Endothelial cell of umbilical vein (primary cell): Measurements from ENCODE around the gene PTH1R. TPM values are rescaled to one million over a fixed set of nuclear protein-coding genes. Genes with fewer than 3 reads are reported as not detected.

Source experiments
- BruUV-seq: library from RNA; stranded (reverse); fragments of 400-500 nt; replicated peaks from 2 replicates; lab custom pipeline; 2021; lab: Mats Ljungman, UMichigan
- CTCF ChIA-PET: fragments of 300-600, 350-600 bp; sonication (Branson Sonifier 250); formaldehyde crosslinking; loops from one replicate; lab custom pipeline; 2021; ENCODE audit warnings: antibody characterized with exemption, inconsistent platforms; lab: Charles Lee
- POLR2A ChIA-PET: fragments of 300-600, 350-600 bp; sonication (Branson Sonifier 250); formaldehyde crosslinking; loops from one replicate; lab custom pipeline; 2021; ENCODE audit warnings: antibody characterized with exemption, inconsistent platforms; lab: Charles Lee
- DNase-seq: peaks from one replicate; pipeline ENCODE4 v3.0.0-alpha.2; 2011; ENCODE audit warnings: low read depth, low spot score
- FAIRE-seq: peaks from 2 replicates; lab custom pipeline; 2011; peaks lifted over from hg19 to GRCh38; lab: Jason Lieb, UNC
- H2AFZ ChIP-seq: 2 replicates; pipeline ENCODE4 v1.6.0; 2012; ENCODE audit warnings: low read depth, low read length, control low read depth, inconsistent platforms
- H3K27ac ChIP-seq: 2 replicates; pipeline ENCODE4 v1.5.1; 2011; ENCODE audit warnings: low read depth, mild to moderate bottlenecking, control low read depth, low read length, moderate library complexity; ENCODE audit not compliant: insufficient read depth
- H3K27me3 ChIP-seq, 2 experiments: 2 replicates each; pipeline versions ENCODE4 v1.6.0 to v1.6.1; 2011; ENCODE audit warnings: low read length in 2 of 2, mixed read lengths in 1 of 2; ENCODE audit not compliant: control insufficient read depth in 2 of 2, insufficient read depth in 2 of 2
- H3K36me3 ChIP-seq, 2 experiments: 2 replicates in 1 of 2; 3 replicates in 1 of 2; pipeline ENCODE4 v1.5.1; 2011; ENCODE audit warnings: low read length in 2 of 2, mild to moderate bottlenecking in 1 of 2, moderate library complexity in 1 of 2; ENCODE audit not compliant: control insufficient read depth in 2 of 2, insufficient read depth in 2 of 2; ENCODE audit errors: extremely low read depth in 1 of 2
- H3K4me1 ChIP-seq: 3 replicates; pipeline ENCODE4 v1.5.1; 2011; ENCODE audit warnings: mild to moderate bottlenecking, low read length; ENCODE audit not compliant: control insufficient read depth, insufficient read depth; ENCODE audit errors: extremely low read depth
- H3K4me2 ChIP-seq: 2 replicates; pipeline ENCODE4 v1.6.1; 2011; ENCODE audit warnings: low read length, control low read depth, mixed read lengths; ENCODE audit not compliant: insufficient read depth
- H3K4me3 ChIP-seq, 3 experiments: fragments of 200-600 bp in 1 of 3; sonication (generic), shearing (Covaris generic) in 1 of 3; replicated peaks in 1 of 3; 2 replicates each; pipeline ENCODE4 v1.5.1; 2011 to 2016; ENCODE audit warnings: control low read depth in 3 of 3, low read length in 3 of 3, mild to moderate bottlenecking in 2 of 3, inconsistent platforms in 1 of 3, low read depth in 1 of 3, moderate library complexity in 1 of 3; ENCODE audit not compliant: insufficient read depth in 1 of 3
- H3K79me2 ChIP-seq: 2 replicates; pipeline ENCODE4 v1.6.0; 2012; ENCODE audit warnings: low read length, inconsistent platforms; ENCODE audit not compliant: control insufficient read depth, insufficient read depth
- H3K9ac ChIP-seq: replicated peaks from 2 replicates; pipeline ENCODE3; 2011; ENCODE audit warnings: low read length, control low read depth; ENCODE audit not compliant: insufficient read depth; ENCODE audit errors: extremely low read depth
- H3K9me1 ChIP-seq: replicated peaks from 3 replicates; pipeline ENCODE4 v1.6.0; 2011; ENCODE audit warnings: mild to moderate bottlenecking, low read length; ENCODE audit not compliant: control insufficient read depth, insufficient read depth; ENCODE audit errors: extremely low read depth
- H3K9me3 ChIP-seq: replicated peaks from 2 replicates; pipeline ENCODE4 v1.5.1; 2012; ENCODE audit warnings: low read length, inconsistent platforms; ENCODE audit not compliant: control insufficient read depth, insufficient read depth
- H4K20me1 ChIP-seq: replicated peaks from 2 replicates; pipeline ENCODE3; 2011; ENCODE audit warnings: mild to moderate bottlenecking, low read length; ENCODE audit not compliant: control insufficient read depth, insufficient read depth; ENCODE audit errors: extremely low read depth
- EZH2 ChIP-seq: IDR thresholded peaks from 2 replicates; pipeline ENCODE4 v1.6.1; 2012; ENCODE audit warnings: borderline replicate concordance, low read depth, mild to moderate bottlenecking, moderate library complexity, low read length, inconsistent platforms; ENCODE audit not compliant: severe bottlenecking
- FOS ChIP-seq: IDR thresholded peaks from 2 replicates; pipeline ENCODE4 v1.6.1; 2011; ENCODE audit warnings: mild to moderate bottlenecking, low read length, moderate library complexity, borderline replicate concordance; ENCODE audit not compliant: insufficient read depth
- GATA2 ChIP-seq: IDR thresholded peaks from 2 replicates; pipeline ENCODE4 v1.7.0; 2011; ENCODE audit warnings: low read depth, mild to moderate bottlenecking, moderate library complexity, mixed read lengths, low read length; ENCODE audit not compliant: insufficient read length, insufficient read depth
- JUN ChIP-seq: IDR thresholded peaks from 2 replicates; pipeline ENCODE4 v1.6.1; 2011; ENCODE audit warnings: borderline replicate concordance, low read depth; ENCODE audit not compliant: insufficient read length, insufficient read depth
- POLR2A ChIP-seq: IDR thresholded peaks from 2 replicates; pipeline ENCODE4 v1.6.1; 2012; ENCODE audit warnings: low read depth, mild to moderate bottlenecking, control low read depth, low read length
- POLR2AphosphoS5 ChIP-seq: IDR thresholded peaks from 2 replicates; pipeline ENCODE4 v1.6.1; 2012; ENCODE audit warnings: low read depth, mild to moderate bottlenecking, control low read depth, low read length, moderate library complexity; ENCODE audit not compliant: insufficient read depth
- dilution Hi-C: fragments of 300-500 bp; cut with MboI; formaldehyde crosslinking; loops from one replicate; pipeline ENCODE4 v1.15.0; 2019; ENCODE audit warnings: low sequenced_read_pairs; ENCODE audit not compliant: extremely low pct_ligation_motif_present
- intact Hi-C: fragments of 100-400 bp; cut with micrococcal nuclease; formaldehyde crosslinking; loops from one replicate; pipeline ENCODE4 v1.10.0; 2022
- polyA plus RNA-seq, 4 experiments: library from polyadenylated mRNA; depleted of rRNA in 3 of 4; stranded (reverse) in 3 of 4; unstranded in 1 of 4; fragments of >200 nt; gene quantifications; 2 replicates each; pipeline versions ENCODE4 v1.2.1 to v1.2.3, GENCODE V29; 2011 to 2012; ENCODE audit warnings: missing spikeins in 1 of 4
- total RNA-seq: library from RNA; stranded (reverse); gene quantifications from 2 replicates; pipeline ENCODE4 v1.2.3, GENCODE V29; 2021
- TF ChIP-seq, protein P1 (sequence below): IDR thresholded peaks from 2 replicates; pipeline ENCODE4 v1.6.1; 2011; ENCODE audit not compliant: insufficient read depth, insufficient read length
- TF ChIP-seq, protein P2 (sequence below), 2 donors: IDR thresholded peaks; 1 replicate in 1 of 2; 2 replicates in 1 of 2; pipeline ENCODE4 v1.5.1; 2011; ENCODE audit warnings: low read length in 2 of 2, mild to moderate bottlenecking in 2 of 2, moderate library complexity in 2 of 2, control low read depth in 1 of 2, inconsistent platforms in 1 of 2, low read depth in 1 of 2; ENCODE audit not compliant: insufficient read depth in 1 of 2; ENCODE audit errors: extremely low read depth in 1 of 2

Gene PTH1R
- total and polyA plus RNA-seq, 2 donors (not counting 3 experiments of a cell fraction or from before 2014, with no cell fraction given) = 0.08 to 0.46 TPM

DNA sequence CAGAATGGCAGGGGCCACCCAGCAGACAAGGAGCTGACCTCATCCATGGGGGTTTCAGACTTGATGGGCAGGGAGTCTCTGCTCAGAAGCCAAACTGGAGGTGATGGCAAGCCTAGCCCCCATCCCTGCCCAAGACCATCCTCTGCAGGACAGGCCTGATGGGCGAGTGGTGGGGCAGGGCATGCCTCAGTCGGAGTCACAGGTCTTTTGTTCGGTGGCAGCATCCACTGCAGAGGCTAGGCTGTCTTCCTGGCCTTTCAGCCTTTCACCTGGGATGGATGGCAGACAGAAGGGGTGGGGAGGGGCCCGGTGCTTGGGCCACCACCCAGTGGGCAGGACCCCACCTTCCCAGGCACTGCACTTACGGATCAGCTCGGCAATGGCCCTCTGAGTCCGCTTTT is 44.4 kb downstream of the PTH1R start:
- H3K27ac ChIP-seq = no peak overlapping the region
- no peaks in the 10 kb centered on the region for H3K9me3 ChIP-seq
- dilution Hi-C loops = no loop called here
- H3K79me2 ChIP-seq = peaks cover 11% of the 10 kb centered on the region
- CTCF ChIA-PET = no interaction called here
- no peak for FAIRE-seq
- peaks cover 10% of the 10 kb centered on the region for H3K4me1 ChIP-seq
- no peaks in the 10 kb centered on the region for H4K20me1 ChIP-seq
- TF ChIP-seq FOS = no peak
- POLR2A ChIA-PET = no interaction called here
- intact Hi-C loops = loop anchor here (2.0 to 10.0 kb wide), 2 partner anchors 241 to 403 kb away; no protein-coding TSS in a partner anchor
- no peak overlapping the region for H2AFZ ChIP-seq
- H3K9ac ChIP-seq = no peak overlapping the region
- H3K27me3 ChIP-seq = no peaks in the 10 kb centered on the region
- DNase-seq = no peak
- H3K9me1 ChIP-seq = no peaks in the 10 kb centered on the region
- peaks cover 8 to 43% of the 10 kb centered on the region in 2 experiments for H3K36me3 ChIP-seq
- BruUV-seq = no TSS peak
- no peak overlapping the region for H3K4me3 ChIP-seq
- H3K4me2 ChIP-seq = no peak overlapping the region

DNA sequence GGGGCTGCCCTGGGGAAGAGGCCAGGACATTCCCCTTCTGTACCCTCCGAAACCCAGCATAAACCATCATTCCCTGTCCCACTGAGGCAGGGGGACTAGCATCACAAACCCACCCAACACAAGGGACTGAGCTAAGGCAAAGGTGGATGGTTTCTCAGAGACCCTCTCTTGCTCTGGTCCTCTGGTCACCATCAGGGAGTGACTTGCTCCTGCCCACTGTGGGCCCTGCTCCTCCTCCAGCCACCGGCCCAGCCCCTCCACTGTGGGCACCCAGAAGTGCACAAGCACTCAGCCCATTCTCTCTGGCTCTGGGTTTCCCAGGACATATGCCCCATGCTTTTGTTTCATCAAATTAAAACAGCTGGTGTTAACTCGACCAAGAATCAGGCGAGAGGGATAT is 44.9 kb downstream of the PTH1R start:
- Histone ChIP-seq H3K4me2 (no peak overlapping the region), H3K4me3 (no peak overlapping the region), H3K27ac (no peak overlapping the region), H3K9me1 (no peaks in the 10 kb centered on the region), H4K20me1 (no peaks in the 10 kb centered on the region), H3K79me2 (peaks cover 16% of the 10 kb centered on the region), H3K9me3 (no peaks in the 10 kb centered on the region), H3K9ac (no peak overlapping the region), H3K36me3 (peaks cover 8 to 43% of the 10 kb centered on the region in 2 experiments), H3K4me1 (peaks cover 15% of the 10 kb centered on the region), H2AFZ (no peak overlapping the region), H3K27me3 (no peaks in the 10 kb centered on the region)
- FAIRE-seq (no peak), DNase-seq (no peak)
- ChIA-PET POLR2A (no interaction called here), CTCF (interaction anchor here (1.2 to 2.9 kb wide), 9 partner anchors 25 to 401 kb away, joined by 3 to 50 read pairs (median 17); partner anchors contain the start of gene CCDC12)
- BruUV-seq = no TSS peak
- intact Hi-C loops = loop anchor here (2.0 to 10.0 kb wide), 2 partner anchors 240 to 402 kb away; no protein-coding TSS in a partner anchor
- TF ChIP-seq EZH2 = no peak
- TF ChIP-seq, protein P1, sequence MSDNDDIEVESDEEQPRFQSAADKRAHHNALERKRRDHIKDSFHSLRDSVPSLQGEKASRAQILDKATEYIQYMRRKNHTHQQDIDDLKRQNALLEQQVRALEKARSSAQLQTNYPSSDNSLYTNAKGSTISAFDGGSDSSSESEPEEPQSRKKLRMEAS = no peak
- no peak for TF ChIP-seq JUN
- TF ChIP-seq FOS = no peak
- TF ChIP-seq POLR2AphosphoS5 = no peak
- TF ChIP-seq, protein P2, sequence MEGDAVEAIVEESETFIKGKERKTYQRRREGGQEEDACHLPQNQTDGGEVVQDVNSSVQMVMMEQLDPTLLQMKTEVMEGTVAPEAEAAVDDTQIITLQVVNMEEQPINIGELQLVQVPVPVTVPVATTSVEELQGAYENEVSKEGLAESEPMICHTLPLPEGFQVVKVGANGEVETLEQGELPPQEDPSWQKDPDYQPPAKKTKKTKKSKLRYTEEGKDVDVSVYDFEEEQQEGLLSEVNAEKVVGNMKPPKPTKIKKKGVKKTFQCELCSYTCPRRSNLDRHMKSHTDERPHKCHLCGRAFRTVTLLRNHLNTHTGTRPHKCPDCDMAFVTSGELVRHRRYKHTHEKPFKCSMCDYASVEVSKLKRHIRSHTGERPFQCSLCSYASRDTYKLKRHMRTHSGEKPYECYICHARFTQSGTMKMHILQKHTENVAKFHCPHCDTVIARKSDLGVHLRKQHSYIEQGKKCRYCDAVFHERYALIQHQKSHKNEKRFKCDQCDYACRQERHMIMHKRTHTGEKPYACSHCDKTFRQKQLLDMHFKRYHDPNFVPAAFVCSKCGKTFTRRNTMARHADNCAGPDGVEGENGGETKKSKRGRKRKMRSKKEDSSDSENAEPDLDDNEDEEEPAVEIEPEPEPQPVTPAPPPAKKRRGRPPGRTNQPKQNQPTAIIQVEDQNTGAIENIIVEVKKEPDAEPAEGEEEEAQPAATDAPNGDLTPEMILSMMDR (IDR thresholded peaks at IDR 0.05; ENCODE audit: extremely low read depth in 1 of 2, insufficient read depth in 1 of 2, low read depth in 1 of 2, low read length in 2 of 2) = no peak
- no peak for TF ChIP-seq GATA2
- TF ChIP-seq POLR2A = no peak
- dilution Hi-C loops = no loop called here
